HG03066 (cell line): ENCODE results near the gene CFH.
A peak's percentile ranks its signal among the peaks of the same experiment; 100 is the strongest.
"Not testable (repeated sequence)": the region's sequence is repeated elsewhere in the genome, so short reads cannot be mapped to it uniquely, and the experiment has no call there.

Experiments used
- ATAC-seq: cut with Tn5 transposase; IDR thresholded peaks from one replicate; pipeline ENCODE4 v1.9.1; 2021; ENCODE audit warnings: low read depth; ENCODE audit not compliant: unreplicated experiment

CFH gene

DNA sequence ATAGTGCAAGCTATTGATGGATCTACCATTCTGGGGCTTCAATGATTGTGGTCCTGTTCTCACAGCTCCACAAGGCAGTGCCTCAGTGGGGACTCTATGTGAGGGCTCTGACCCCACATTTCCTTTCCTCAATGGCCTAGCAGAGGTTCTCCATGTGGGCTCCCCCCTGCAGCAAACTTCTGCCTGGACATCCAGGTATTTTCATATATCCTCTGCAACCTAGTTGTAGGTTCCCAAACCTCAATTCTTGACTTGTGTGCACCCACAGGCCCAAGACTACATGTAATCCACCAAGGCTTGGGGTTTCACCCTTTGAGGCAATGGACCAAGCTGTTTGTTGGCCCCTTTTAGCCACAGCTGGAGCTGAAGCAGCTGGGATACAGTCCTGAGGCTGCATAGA is 86.9 kb downstream of the CFH start:
- ATAC-seq, result no peak

DNA sequence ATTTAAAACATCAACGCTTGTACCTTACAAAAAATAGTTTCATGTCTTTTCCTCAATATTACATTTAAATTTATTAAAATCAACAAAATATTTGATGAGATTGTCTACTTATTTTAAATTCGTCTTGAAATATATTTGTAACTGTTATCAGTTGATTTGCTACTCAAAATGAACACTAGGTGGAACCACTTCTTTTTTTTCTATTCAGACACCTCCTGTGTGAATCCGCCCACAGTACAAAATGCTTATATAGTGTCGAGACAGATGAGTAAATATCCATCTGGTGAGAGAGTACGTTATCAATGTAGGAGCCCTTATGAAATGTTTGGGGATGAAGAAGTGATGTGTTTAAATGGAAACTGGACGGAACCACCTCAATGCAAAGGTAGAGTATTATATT is 91.4 kb downstream of the CFH start:
- peak; percentile 92 for ATAC-seq

GRCh38 chr1:196765019-196765740 is 113.3 kb downstream of the CFH start:
- ATAC-seq, result not testable (repeated sequence)

GRCh38 chr1:196769823-196770222 is 118.0 kb downstream of the CFH start:
- not testable (repeated sequence) for ATAC-seq

GRCh38 chr1:196773713-196774112 is 121.9 kb downstream of the CFH start:
- ATAC-seq, result no peak

DNA sequence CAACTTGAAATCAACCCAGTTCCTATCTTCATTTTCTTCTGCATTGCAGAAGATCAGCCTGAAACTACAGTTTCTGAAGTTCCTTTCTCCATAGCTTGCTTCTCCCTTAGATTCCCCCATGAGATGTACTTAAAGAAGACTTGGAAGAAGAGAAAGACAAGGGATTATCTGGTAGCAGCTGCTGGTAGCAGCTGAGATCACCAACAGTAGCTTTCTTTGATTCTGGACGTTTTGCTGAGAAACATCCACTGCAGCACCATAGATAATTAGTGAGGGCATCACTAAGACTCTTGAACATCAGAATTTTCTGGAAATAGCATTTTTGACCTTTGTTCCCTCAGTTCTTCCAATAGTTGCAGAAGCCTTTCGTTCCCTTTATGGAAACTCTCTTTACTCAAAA is 122.3 kb downstream of the CFH start:
- no peak for ATAC-seq

DNA sequence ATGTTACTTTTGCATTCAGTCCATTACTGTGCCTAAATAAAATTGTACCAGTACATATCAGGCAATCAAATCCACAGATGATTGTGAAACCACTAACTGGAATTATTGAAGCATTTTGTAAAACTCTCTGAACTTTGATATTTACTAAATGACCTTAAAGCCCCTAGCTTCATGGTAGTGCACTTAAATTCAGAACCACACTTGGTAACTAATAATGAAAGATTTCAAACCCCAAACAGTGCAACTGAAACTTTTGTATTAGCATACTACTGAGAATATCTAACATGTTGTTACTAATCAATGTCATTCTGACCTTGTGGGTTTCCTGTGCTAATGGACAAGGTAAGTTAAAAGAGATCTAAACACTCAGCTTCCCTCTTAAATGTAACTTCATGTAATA is 122.8 kb downstream of the CFH start, which contains the start of gene CFHR3:
Gene CFHR3 (plus strand): TSS at position 238 of the 400 bp plus-strand sequence. CDS start 47 bp downstream, at position 285.
- ATAC-seq, result no peak

GRCh38 chr1:196777603-196778002 is 125.8 kb downstream of the CFH start:
- ATAC-seq, result no peak

DNA sequence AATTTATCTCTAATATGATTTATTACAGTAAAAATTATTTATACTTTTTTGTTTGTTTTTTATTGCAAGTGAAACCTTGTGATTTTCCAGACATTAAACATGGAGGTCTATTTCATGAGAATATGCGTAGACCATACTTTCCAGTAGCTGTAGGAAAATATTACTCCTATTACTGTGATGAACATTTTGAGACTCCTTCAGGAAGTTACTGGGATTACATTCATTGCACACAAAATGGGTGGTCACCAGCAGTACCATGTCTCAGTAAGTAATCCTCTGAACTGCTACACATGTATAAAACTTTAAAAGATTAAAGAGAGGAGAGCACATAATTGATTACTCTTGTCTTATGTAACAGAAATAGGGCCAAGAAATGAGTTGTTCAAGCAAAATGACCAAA is 127.2 kb downstream of the CFH start:
- ATAC-seq, result no peak

GRCh38 chr1:196791252-196791651 is 139.4 kb downstream of the CFH start:
- not testable (repeated sequence) for ATAC-seq

DNA sequence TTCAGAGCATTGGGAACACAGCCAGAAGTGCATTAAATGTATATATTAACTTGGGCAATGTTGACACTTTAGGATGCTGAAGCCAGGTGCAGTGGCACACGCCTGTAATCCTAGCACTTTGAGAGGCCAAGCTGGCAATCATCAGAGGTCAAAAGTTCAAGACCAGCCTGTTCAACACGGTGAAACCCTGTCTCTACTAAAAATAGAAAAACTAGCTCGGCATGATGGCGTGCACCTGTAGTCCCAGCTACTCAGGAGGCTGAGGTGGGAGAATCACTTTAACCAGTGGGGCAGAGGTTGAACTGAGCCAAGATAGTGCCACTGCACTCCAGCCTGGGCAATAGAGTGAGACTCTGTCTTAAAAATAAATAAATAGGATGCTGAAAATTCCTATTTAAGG is 142.3 kb downstream of the CFH start:
- ATAC-seq, result not testable (repeated sequence)
